ENCODE measurements around the gene SLC25A40. TPM values are rescaled to one million over a fixed set of nuclear protein-coding genes. Genes with fewer than 3 reads are reported as not detected.
"Not testable (repeated sequence)": the region's sequence is repeated elsewhere in the genome, so short reads cannot be mapped to it uniquely, and the experiment has no call there.

SLC25A40 gene, protein sequence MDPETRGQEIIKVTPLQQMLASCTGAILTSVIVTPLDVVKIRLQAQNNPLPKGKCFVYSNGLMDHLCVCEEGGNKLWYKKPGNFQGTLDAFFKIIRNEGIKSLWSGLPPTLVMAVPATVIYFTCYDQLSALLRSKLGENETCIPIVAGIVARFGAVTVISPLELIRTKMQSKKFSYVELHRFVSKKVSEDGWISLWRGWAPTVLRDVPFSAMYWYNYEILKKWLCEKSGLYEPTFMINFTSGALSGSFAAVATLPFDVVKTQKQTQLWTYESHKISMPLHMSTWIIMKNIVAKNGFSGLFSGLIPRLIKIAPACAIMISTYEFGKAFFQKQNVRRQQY
- 16.6 and 21.7 TPM in 2 replicates for total RNA-seq

DNA sequence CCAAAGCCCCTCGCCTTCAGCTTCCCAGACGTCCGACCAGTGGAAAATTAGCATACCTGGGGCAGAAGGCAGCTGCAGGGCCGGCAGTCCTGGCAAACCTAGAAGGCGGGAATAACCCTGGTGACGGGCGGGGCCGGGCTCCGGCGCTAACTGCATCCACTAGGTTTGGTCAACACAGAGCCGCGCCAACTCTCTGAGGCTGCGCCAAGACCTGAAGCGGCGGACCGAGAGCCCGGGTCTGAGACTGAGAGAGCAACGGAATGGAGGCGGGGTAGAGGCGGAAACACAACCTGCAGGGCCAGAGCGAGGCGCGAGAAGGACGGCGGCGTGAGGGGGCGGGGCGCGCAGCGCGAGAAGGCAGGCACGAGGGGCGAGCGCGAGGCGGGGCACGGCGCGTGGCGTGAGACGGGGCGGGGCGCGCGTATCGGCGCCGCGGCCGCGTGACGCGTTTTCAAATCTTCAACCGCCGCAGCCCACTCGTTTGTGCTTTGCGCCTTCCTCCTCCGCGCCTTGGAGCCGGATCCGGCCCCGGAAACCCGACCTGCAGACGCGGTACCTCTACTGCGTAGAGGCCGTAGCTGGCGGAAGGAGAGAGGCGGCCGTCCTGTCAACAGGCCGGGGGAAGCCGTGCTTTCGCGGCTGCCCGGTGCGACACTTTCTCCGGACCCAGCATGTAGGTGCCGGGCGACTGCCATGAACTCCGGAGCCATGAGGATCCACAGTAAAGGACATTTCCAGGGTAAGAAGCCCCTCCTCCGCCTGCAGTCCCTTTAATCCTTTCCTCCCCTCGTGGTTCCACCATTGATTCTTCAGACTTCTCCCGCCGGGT lies at the start of gene SLC25A40, which contains the start of gene DBF4:
Gene SLC25A40 (minus strand): TSS at position 321 of the 829 bp plus-strand sequence. CDS start 17,633 bp downstream, outside the sequence.
Gene DBF4 (plus strand): TSS at position 454 of the 829 bp plus-strand sequence. CDS start 240 bp downstream, at position 694.
- CTCF ChIA-PET = no interaction called here

DNA sequence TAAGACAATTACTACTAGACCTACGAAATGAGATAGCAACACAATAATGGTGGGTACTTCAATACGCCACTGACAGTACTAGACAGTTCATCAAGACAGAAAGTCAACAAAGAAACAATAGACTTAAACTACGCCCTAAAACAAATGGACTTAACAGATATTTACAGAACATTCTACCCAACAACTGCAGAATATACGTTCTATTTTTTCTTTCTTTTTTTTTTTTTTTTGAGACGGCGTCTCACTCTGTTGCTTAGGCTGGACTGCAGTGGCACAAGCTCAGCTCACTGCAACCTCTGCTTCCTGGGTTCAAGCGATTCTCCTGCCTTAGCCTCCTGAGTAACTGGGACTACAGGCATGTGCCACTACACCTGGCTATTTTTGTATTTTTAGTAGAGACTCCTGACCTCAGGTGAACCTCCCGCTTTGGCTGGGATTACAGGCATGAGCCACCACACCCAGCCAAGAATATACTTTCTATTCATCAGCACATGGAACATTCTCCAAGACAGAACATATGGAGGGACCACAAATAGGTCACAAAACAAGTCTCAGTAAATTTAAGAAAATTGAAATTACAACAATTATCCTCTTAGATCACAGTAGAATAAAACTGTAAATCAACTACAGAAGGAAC lies 46.7 kb upstream of the SLC25A40 start:
- not testable (repeated sequence) for H3K4me1 Mint-ChIP-seq; ATAC-seq (ENCODE audit: low read depth)

More for the DNA sequence above, at the start of gene SLC25A40, which contains the start of gene DBF4:
- TF ChIP-seq, protein P1, sequence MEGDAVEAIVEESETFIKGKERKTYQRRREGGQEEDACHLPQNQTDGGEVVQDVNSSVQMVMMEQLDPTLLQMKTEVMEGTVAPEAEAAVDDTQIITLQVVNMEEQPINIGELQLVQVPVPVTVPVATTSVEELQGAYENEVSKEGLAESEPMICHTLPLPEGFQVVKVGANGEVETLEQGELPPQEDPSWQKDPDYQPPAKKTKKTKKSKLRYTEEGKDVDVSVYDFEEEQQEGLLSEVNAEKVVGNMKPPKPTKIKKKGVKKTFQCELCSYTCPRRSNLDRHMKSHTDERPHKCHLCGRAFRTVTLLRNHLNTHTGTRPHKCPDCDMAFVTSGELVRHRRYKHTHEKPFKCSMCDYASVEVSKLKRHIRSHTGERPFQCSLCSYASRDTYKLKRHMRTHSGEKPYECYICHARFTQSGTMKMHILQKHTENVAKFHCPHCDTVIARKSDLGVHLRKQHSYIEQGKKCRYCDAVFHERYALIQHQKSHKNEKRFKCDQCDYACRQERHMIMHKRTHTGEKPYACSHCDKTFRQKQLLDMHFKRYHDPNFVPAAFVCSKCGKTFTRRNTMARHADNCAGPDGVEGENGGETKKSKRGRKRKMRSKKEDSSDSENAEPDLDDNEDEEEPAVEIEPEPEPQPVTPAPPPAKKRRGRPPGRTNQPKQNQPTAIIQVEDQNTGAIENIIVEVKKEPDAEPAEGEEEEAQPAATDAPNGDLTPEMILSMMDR (IDR thresholded peaks at IDR 0.05) = no peak
- peaks cover 27% of the 10 kb centered on the region for H3K36me3 Mint-ChIP-seq (ENCODE audit: low read depth)
- POLR2A ChIA-PET = interaction anchor here (0.6 to 1.7 kb wide), 6 partner anchors 50 to 723 kb away, joined by 3 to 7 read pairs (median 4); partner anchors contain the start of gene ABCB1
- peak; percentile 98 for DNase-seq
- no peaks in the 10 kb centered on the region for H3K27me3 Mint-ChIP-seq
- intact Hi-C loops (cut with micrococcal nuclease) = loop anchor here (1.0 to 10.0 kb wide), 11 partner anchors 23 to 941 kb away; partner anchors contain the start of genes ADAM22, CROT, DMTF1 and ELAPOR2
- peaks cover 43% of the 10 kb centered on the region for H3K4me1 Mint-ChIP-seq
- H3K4me3 Mint-ChIP-seq = peak within 1 kb of the TSS; percentile 95
- ATAC-seq (ENCODE audit: low read depth) = peak; percentile 91
- peaks cover 2% of the 10 kb centered on the region for H3K9me3 Mint-ChIP-seq
- H3K27ac Mint-ChIP-seq = peak within 1 kb of the TSS; percentile 96

DNA sequence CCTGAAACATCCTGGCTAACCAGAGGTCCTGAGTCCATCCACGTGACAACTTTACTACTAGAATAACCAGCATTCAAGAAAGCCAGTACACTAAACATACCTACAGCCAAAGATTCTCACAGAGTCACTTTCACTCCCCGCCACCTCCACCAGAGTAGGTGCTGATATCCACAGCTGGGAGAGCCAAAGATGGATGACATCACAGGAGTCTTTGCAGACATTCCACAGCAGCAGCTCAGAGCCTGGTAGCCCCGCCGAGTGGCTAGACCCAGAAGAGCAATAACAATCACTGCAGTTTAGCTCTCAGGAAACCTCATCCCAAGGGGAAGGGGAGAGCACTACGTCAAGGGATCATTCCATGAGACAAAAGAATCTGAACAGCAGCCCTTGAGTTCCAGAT lies 44.4 kb upstream of the SLC25A40 start:
- H3K27me3 Mint-ChIP-seq = no peaks in the 10 kb centered on the region
- POLR2A ChIA-PET = no interaction called here

More for the DNA sequence above, 46.7 kb upstream of the SLC25A40 start:
- intact Hi-C loops (cut with micrococcal nuclease); POLR2A ChIA-PET; H3K27ac Mint-ChIP-seq; H3K4me3 Mint-ChIP-seq; DNase-seq; H3K36me3 Mint-ChIP-seq (ENCODE audit: low read depth); CTCF ChIA-PET; H3K9me3 Mint-ChIP-seq; H3K27me3 Mint-ChIP-seq: not testable (repeated sequence)

DNA sequence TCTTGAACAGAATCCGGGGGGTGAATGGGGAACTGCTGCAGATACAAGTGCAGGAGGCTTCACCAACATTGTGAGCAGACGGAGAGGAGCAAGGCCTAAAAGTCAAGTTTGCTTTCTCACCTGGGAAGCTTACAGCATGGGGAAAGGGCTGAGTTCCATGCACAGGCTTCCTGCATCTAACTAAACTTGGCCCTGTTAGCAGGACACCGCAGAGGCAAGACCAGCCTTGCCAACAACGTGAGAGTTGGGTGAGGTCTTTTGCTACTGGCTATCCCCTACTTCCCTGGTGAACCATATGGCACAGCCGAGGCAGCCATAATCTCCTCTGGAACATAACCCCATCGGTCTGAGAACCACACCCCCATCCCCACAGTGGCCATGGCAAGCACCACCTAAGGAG lies 43.7 kb upstream of the SLC25A40 start:
- Mint-ChIP-seq H3K4me3 (no peak overlapping the region), H3K27me3 (no peaks in the 10 kb centered on the region), H3K9me3 (no peaks in the 10 kb centered on the region), H3K4me1 (no peaks in the 10 kb centered on the region), H3K36me3 (ENCODE audit: low read depth) (no peaks in the 10 kb centered on the region), H3K27ac (no peak overlapping the region)
- ATAC-seq (ENCODE audit: low read depth) (no peak), DNase-seq (no peak)
- ChIA-PET POLR2A (no interaction called here), CTCF (no interaction called here)
- TF ChIP-seq, protein P1 (IDR thresholded peaks at IDR 0.05) = no peak
- intact Hi-C loops (cut with micrococcal nuclease) = no loop called here

More for the DNA sequence above, 44.4 kb upstream of the SLC25A40 start:
- Mint-ChIP-seq H3K4me3 (no peak overlapping the region), H3K27ac (no peak overlapping the region), H3K36me3 (ENCODE audit: low read depth) (no peaks in the 10 kb centered on the region), H3K9me3 (no peaks in the 10 kb centered on the region), H3K4me1 (no peaks in the 10 kb centered on the region)
- DNase-seq = no peak
- TF ChIP-seq, protein P1 (IDR thresholded peaks at IDR 0.05) = no peak
- CTCF ChIA-PET = interaction anchor here (1.0 kb wide), 1 partner anchor 10 kb away, joined by 3 read pairs; no protein-coding TSS in a partner anchor
- intact Hi-C loops (cut with micrococcal nuclease) = no loop called here
- ATAC-seq (ENCODE audit: low read depth) = no peak

DNA sequence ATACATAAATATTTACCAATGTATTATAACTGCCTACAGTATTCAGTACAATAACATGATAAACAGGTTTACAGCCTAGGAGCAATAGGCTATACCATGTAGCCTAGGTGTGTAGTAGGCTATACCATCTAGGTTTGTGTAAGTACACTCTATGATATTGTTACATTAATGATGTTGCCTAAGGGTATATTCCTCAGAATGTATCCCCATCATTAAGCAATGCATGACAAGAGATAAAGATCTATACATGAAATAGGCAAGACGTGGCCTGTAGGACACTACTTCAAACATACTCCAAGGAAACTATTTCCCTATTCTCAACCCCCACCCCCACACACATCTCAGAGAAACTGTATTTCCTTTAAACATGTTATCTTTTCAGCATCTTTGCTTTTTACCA lies 42.6 kb upstream of the SLC25A40 start:
- no peaks in the 10 kb centered on the region for H3K27me3 Mint-ChIP-seq
- POLR2A ChIA-PET = no interaction called here
- H3K9me3 Mint-ChIP-seq = no peaks in the 10 kb centered on the region
- no peak for DNase-seq
- H3K4me3 Mint-ChIP-seq = no peak overlapping the region
- TF ChIP-seq, protein P1 (IDR thresholded peaks at IDR 0.05) = no peak
- ATAC-seq (ENCODE audit: low read depth) = no peak
- intact Hi-C loops (cut with micrococcal nuclease) = no loop called here
- H3K27ac Mint-ChIP-seq = no peak overlapping the region
- CTCF ChIA-PET = no interaction called here
- H3K4me1 Mint-ChIP-seq = no peaks in the 10 kb centered on the region
- no peaks in the 10 kb centered on the region for H3K36me3 Mint-ChIP-seq (ENCODE audit: low read depth)

Measured in activated B cell treated with CpG ODN at 0.5 μM for 24 hours (primary cell).